Liver (tissue), 3 donors: ENCODE results near the gene UBE2R2.

ENCODE experiments used
- EGR1 ChIP-seq, 2 donors: IDR thresholded peaks; 2 replicates each; pipeline ENCODE4 v1.6.1; 2016 to 2018; ENCODE audit warnings: antibody characterized with exemption in 2 of 2, low read depth in 2 of 2
- FOXA1 ChIP-seq: IDR thresholded peaks from 2 replicates; pipeline ENCODE4 v1.6.1; 2016; ENCODE audit warnings: antibody characterized with exemption
- GABPA ChIP-seq, 2 donors: IDR thresholded peaks in 1 of 2; conservative IDR thresholded peaks in 1 of 2; 2 replicates each; pipeline ENCODE4 v1.6.1; 2016; ENCODE audit warnings: antibody characterized with exemption in 2 of 2, mild to moderate bottlenecking in 1 of 2, moderate library complexity in 1 of 2
- HNF4A ChIP-seq, 2 donors: conservative IDR thresholded peaks; 2 replicates each; pipeline ENCODE4 v1.6.1; 2016; ENCODE audit warnings: antibody characterized with exemption in 2 of 2, mild to moderate bottlenecking in 2 of 2
- HNF4G ChIP-seq: IDR thresholded peaks from 2 replicates; pipeline ENCODE4 v1.6.1; 2016; ENCODE audit warnings: antibody characterized with exemption
- JUND ChIP-seq, 2 donors: IDR thresholded peaks; 2 replicates each; pipeline ENCODE4 v1.6.1; 2016; ENCODE audit warnings: antibody characterized with exemption in 2 of 2
- RAD21 ChIP-seq, 2 donors: IDR thresholded peaks; 2 replicates each; pipeline ENCODE4 v1.6.1; 2016; ENCODE audit warnings: antibody characterized with exemption in 2 of 2, mild to moderate bottlenecking in 2 of 2
- YY1 ChIP-seq: IDR thresholded peaks from 2 replicates; pipeline ENCODE4 v1.6.1; 2016; ENCODE audit warnings: antibody characterized with exemption, mild to moderate bottlenecking
- TF ChIP-seq, protein P1 (sequence below): fragments of 150-350 bp; IDR thresholded peaks from 2 replicates; pipeline ENCODE4 v1.5.1; 2017; ENCODE audit warnings: improper control_type of control experiment, low read depth, low read length; ENCODE audit not compliant: missing input control
- TF ChIP-seq, protein P2 (sequence below): IDR thresholded peaks from 2 replicates; pipeline ENCODE4 v1.6.1; 2016; ENCODE audit warnings: antibody characterized with exemption
- TF ChIP-seq, protein P3 (sequence below): IDR thresholded peaks from 2 replicates; pipeline ENCODE4 v1.6.1; 2016; ENCODE audit warnings: antibody characterized with exemption, mild to moderate bottlenecking
- donor health status: healthy.
- donor health status: healthy.

DNA sequence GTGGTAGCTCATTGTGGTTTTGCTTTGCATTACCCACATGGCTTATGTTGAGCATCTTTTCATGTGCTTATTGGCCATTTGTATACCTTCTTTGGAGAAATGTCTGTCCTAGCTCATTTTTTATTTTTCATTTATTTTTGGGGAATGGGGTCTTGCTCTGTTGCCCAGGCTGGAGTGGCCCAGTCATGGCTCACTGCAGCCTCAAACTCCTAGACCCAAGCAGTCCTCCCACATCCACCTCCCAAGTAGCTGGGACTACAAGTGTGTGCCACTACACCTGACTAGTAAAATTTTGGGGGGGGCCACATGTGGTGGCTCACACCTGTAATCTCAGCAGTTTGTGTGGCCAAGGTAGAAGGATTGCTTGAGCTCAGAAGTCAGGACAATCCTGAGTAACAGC, 77.4 kb downstream of the UBE2R2 start:
- TF ChIP-seq, protein P1, sequence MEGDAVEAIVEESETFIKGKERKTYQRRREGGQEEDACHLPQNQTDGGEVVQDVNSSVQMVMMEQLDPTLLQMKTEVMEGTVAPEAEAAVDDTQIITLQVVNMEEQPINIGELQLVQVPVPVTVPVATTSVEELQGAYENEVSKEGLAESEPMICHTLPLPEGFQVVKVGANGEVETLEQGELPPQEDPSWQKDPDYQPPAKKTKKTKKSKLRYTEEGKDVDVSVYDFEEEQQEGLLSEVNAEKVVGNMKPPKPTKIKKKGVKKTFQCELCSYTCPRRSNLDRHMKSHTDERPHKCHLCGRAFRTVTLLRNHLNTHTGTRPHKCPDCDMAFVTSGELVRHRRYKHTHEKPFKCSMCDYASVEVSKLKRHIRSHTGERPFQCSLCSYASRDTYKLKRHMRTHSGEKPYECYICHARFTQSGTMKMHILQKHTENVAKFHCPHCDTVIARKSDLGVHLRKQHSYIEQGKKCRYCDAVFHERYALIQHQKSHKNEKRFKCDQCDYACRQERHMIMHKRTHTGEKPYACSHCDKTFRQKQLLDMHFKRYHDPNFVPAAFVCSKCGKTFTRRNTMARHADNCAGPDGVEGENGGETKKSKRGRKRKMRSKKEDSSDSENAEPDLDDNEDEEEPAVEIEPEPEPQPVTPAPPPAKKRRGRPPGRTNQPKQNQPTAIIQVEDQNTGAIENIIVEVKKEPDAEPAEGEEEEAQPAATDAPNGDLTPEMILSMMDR: no peak
- TF ChIP-seq JUND (IDR thresholded peaks at IDR 0.05) (no peak), RAD21 (IDR thresholded peaks at IDR 0.05) (no peak), HNF4G (no peak), GABPA (IDR thresholded peaks at IDR 0.05 in 1 of 2, conservative IDR thresholded peaks at IDR 0.05 in 1 of 2) (no peak), FOXA1 (no peak), YY1 (no peak), HNF4A (conservative IDR thresholded peaks at IDR 0.05) (no peak), EGR1 (IDR thresholded peaks at IDR 0.05; ENCODE audit: low read depth in 2 of 2) (no peak)
- TF ChIP-seq, protein P2, sequence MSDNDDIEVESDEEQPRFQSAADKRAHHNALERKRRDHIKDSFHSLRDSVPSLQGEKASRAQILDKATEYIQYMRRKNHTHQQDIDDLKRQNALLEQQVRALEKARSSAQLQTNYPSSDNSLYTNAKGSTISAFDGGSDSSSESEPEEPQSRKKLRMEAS: no peak
- TF ChIP-seq, protein P3, sequence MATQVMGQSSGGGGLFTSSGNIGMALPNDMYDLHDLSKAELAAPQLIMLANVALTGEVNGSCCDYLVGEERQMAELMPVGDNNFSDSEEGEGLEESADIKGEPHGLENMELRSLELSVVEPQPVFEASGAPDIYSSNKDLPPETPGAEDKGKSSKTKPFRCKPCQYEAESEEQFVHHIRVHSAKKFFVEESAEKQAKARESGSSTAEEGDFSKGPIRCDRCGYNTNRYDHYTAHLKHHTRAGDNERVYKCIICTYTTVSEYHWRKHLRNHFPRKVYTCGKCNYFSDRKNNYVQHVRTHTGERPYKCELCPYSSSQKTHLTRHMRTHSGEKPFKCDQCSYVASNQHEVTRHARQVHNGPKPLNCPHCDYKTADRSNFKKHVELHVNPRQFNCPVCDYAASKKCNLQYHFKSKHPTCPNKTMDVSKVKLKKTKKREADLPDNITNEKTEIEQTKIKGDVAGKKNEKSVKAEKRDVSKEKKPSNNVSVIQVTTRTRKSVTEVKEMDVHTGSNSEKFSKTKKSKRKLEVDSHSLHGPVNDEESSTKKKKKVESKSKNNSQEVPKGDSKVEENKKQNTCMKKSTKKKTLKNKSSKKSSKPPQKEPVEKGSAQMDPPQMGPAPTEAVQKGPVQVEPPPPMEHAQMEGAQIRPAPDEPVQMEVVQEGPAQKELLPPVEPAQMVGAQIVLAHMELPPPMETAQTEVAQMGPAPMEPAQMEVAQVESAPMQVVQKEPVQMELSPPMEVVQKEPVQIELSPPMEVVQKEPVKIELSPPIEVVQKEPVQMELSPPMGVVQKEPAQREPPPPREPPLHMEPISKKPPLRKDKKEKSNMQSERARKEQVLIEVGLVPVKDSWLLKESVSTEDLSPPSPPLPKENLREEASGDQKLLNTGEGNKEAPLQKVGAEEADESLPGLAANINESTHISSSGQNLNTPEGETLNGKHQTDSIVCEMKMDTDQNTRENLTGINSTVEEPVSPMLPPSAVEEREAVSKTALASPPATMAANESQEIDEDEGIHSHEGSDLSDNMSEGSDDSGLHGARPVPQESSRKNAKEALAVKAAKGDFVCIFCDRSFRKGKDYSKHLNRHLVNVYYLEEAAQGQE: no peak
